ENCODE data around the gene CADM2.

DNA sequence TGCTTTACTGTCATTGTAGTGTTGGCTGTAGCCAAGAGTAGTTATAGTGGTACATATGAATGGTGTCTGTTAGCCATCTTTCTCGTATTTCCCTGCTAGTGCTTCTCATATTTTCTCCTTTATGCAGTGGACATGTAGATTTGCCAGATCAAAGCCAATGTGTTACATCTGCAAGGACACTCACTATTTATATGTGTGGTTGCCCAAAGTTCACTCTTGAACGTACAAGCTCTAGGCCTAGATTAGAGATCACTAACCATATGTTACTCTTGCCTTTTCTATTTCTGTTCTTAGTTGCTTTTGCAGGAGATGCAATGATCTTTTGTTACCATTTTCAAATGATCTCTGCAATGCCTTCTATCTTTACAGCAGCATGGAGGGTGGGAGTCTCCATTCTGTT, 78.4 kb downstream of the CADM2 start:
- TF ChIP-seq POLR2A (IDR thresholded peaks at IDR 0.05), result no peak
- TF ChIP-seq, protein P1, sequence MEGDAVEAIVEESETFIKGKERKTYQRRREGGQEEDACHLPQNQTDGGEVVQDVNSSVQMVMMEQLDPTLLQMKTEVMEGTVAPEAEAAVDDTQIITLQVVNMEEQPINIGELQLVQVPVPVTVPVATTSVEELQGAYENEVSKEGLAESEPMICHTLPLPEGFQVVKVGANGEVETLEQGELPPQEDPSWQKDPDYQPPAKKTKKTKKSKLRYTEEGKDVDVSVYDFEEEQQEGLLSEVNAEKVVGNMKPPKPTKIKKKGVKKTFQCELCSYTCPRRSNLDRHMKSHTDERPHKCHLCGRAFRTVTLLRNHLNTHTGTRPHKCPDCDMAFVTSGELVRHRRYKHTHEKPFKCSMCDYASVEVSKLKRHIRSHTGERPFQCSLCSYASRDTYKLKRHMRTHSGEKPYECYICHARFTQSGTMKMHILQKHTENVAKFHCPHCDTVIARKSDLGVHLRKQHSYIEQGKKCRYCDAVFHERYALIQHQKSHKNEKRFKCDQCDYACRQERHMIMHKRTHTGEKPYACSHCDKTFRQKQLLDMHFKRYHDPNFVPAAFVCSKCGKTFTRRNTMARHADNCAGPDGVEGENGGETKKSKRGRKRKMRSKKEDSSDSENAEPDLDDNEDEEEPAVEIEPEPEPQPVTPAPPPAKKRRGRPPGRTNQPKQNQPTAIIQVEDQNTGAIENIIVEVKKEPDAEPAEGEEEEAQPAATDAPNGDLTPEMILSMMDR (IDR thresholded peaks at IDR 0.05), result no peak

Data from thyroid gland (tissue), 4 donors.